HepG2 (cell line): ENCODE measurements around the gene DPAGT1. TPM values are rescaled to one million over a fixed set of nuclear protein-coding genes. Genes with fewer than 3 reads are reported as not detected.

Experiments used
- AGO2 ChIP-seq: fragments of 200-400 bp; formaldehyde crosslinking; optimal IDR thresholded peaks from 2 replicates; pipeline ENCODE3; 2017; ENCODE audit warnings: mild to moderate bottlenecking, low read depth, low read length, moderate library complexity
- ARNT2 ChIP-seq: sonication (generic); formaldehyde crosslinking; IDR thresholded peaks from 2 replicates; pipeline ENCODE4 v1.8.0; 2022; ENCODE audit warnings: mild to moderate bottlenecking, low read depth, missing genetic modification reagents, moderate library complexity
- ASH2L ChIP-seq: fragments of 300-600, 200-600 bp; sonication (generic); IDR thresholded peaks from 2 replicates; pipeline ENCODE4 v1.7.0; 2017; ENCODE audit warnings: low read depth, mild to moderate bottlenecking, moderate library complexity, mixed read lengths, low read length; ENCODE audit not compliant: insufficient read length
- DNMT3B ChIP-seq: conservative IDR thresholded peaks from 2 replicates; pipeline ENCODE4 v1.6.1; 2016; ENCODE audit warnings: missing biosample characterization, control low read depth
- EEA1 ChIP-seq: sonication (generic); formaldehyde crosslinking; IDR thresholded peaks from 2 replicates; pipeline ENCODE4 v1.5.1; 2020; ENCODE audit warnings: mild to moderate bottlenecking, missing genetic modification reagents, borderline replicate concordance
- GPN1 ChIP-seq: sonication (generic); formaldehyde crosslinking; IDR thresholded peaks from 2 replicates; pipeline ENCODE4 v1.5.1; 2020; ENCODE audit warnings: missing genetic modification reagents, borderline replicate concordance
- HDAC2 ChIP-seq: sonication (generic); formaldehyde crosslinking; IDR thresholded peaks from 2 replicates; pipeline ENCODE4 v1.4.0; 2020; ENCODE audit warnings: missing genetic modification reagents
- HMG20B ChIP-seq: conservative IDR thresholded peaks from 2 replicates; pipeline ENCODE4 v1.6.1; 2016; ENCODE audit warnings: missing genetic modification reagents, missing compliant biosample characterization
- HNF4G ChIP-seq, 2 experiments: sonication (generic) in 1 of 2; formaldehyde crosslinking in 1 of 2; IDR thresholded peaks; 2 replicates each; pipeline versions ENCODE4 v1.4.0 to v1.6.1; 2011 to 2020; ENCODE audit warnings: borderline replicate concordance in 2 of 2, low read depth in 2 of 2, mild to moderate bottlenecking in 2 of 2, low read length in 1 of 2, missing genetic modification reagents in 1 of 2, moderate library complexity in 1 of 2
- KLF11 ChIP-seq: IDR thresholded peaks from 2 replicates; pipeline ENCODE4 v1.6.1; 2016; ENCODE audit warnings: missing compliant biosample characterization
- MEF2D ChIP-seq: sonication (generic); formaldehyde crosslinking; IDR thresholded peaks from 2 replicates; pipeline ENCODE4 v1.5.1; 2020; ENCODE audit warnings: mild to moderate bottlenecking, missing genetic modification reagents
- MTF2 ChIP-seq: sonication (generic); formaldehyde crosslinking; IDR thresholded peaks from 2 replicates; pipeline ENCODE4 v1.5.0; 2020; ENCODE audit warnings: missing genetic modification reagents, borderline replicate concordance
- NCOR1 ChIP-seq: fragments of 200-600 bp; sonication (generic); IDR thresholded peaks from 2 replicates; pipeline ENCODE4 v1.7.0; 2017; ENCODE audit warnings: antibody characterized with exemption, low read length, borderline replicate concordance
- NFKBIZ ChIP-seq: IDR thresholded peaks from 2 replicates; pipeline ENCODE4 v1.6.1; 2018; ENCODE audit warnings: missing genetic modification reagents, missing compliant biosample characterization
- POLR2AphosphoS5 ChIP-seq: IDR thresholded peaks from 2 replicates; pipeline ENCODE4 v1.6.1; 2012; ENCODE audit warnings: low read depth, low read length
- REPIN1 ChIP-seq: sonication (generic); formaldehyde crosslinking; IDR thresholded peaks from 2 replicates; pipeline ENCODE4 v1.8.0; 2022; ENCODE audit warnings: missing genetic modification reagents, low read depth, mild to moderate bottlenecking, borderline replicate concordance
- RFX1 ChIP-seq: fragments of 450-650 bp; IDR thresholded peaks from 2 replicates; pipeline ENCODE4 v1.6.1; 2017
- SNAPC2 ChIP-seq: sonication (generic); formaldehyde crosslinking; IDR thresholded peaks from 2 replicates; pipeline ENCODE4 v1.8.1; 2022; ENCODE audit warnings: mild to moderate bottlenecking, missing genetic modification reagents
- TCF7 ChIP-seq: sonication (generic); IDR thresholded peaks from 2 replicates; pipeline ENCODE4 v1.6.1; 2016; ENCODE audit warnings: antibody characterized with exemption, low read depth
- ZNF234 ChIP-seq: sonication (generic); formaldehyde crosslinking; conservative IDR thresholded peaks from 2 replicates; pipeline ENCODE4 v1.5.1; 2020; ENCODE audit warnings: mild to moderate bottlenecking, missing genetic modification reagents
- ZNF781 ChIP-seq: sonication (generic); formaldehyde crosslinking; IDR thresholded peaks from 2 replicates; pipeline ENCODE4 v1.5.1; 2020; ENCODE audit warnings: borderline replicate concordance, mild to moderate bottlenecking, missing genetic modification reagents; ENCODE audit errors: not compliant biosample characterization
- ZSCAN25 ChIP-seq: sonication (generic); formaldehyde crosslinking; IDR thresholded peaks from 2 replicates; pipeline ENCODE4 v1.8.0; 2022; ENCODE audit warnings: mild to moderate bottlenecking, missing genetic modification reagents
- ZSCAN31 ChIP-seq: sonication (generic); formaldehyde crosslinking; IDR thresholded peaks from 2 replicates; pipeline ENCODE4 v1.5.0; 2020; ENCODE audit warnings: low read depth, mild to moderate bottlenecking, missing genetic modification reagents
- polyA plus RNA-seq, 8 experiments: library from polyadenylated mRNA; depleted of rRNA in 3 of 8; stranded (reverse) in 7 of 8; unstranded in 1 of 8; fragments of >200 nt; fragmentation: Illumina TruSeq in 4 of 8; extraction: Trizol in 4 of 8; gene quantifications; 2 replicates each; pipeline versions ENCODE4 v1.2.1 to v1.2.3, GENCODE V29; 2011 to 2016; ENCODE audit warnings: low read depth in 4 of 8, missing spikeins in 1 of 8, mixed read lengths in 1 of 8; ENCODE audit not compliant: insufficient read depth in 1 of 8
- total RNA-seq, 5 experiments: library from RNA; depleted of rRNA; stranded (reverse); fragments of >200 nt; fragmentation: Illumina TruSeq; extraction: Trizol; gene quantifications; 2 replicates each; pipeline ENCODE4 v1.2.3, GENCODE V29; 2016; ENCODE audit warnings: low read depth in 1 of 5
- TF ChIP-seq, protein P1 (sequence below): sonication (generic); formaldehyde crosslinking; conservative IDR thresholded peaks from 2 replicates; pipeline ENCODE4 v1.8.1; 2023; ENCODE audit warnings: missing genetic modification reagents
- TF ChIP-seq, protein P2 (sequence below): IDR thresholded peaks from 2 replicates; pipeline ENCODE4 v1.6.1; 2012; ENCODE audit warnings: low read depth, low read length, improper control_type of control experiment
- TF ChIP-seq, protein P3 (sequence below): sonication (generic); formaldehyde crosslinking; IDR thresholded peaks from 2 replicates; pipeline ENCODE4 v1.4.0; 2020; ENCODE audit warnings: missing genetic modification reagents

Gene DPAGT1
- total and polyA plus RNA-seq, 2 of the 13 experiments (the other 11 are each of a cell fraction or from before 2014, with no cell fraction given): 37.6 to 70.7 TPM

DNA sequence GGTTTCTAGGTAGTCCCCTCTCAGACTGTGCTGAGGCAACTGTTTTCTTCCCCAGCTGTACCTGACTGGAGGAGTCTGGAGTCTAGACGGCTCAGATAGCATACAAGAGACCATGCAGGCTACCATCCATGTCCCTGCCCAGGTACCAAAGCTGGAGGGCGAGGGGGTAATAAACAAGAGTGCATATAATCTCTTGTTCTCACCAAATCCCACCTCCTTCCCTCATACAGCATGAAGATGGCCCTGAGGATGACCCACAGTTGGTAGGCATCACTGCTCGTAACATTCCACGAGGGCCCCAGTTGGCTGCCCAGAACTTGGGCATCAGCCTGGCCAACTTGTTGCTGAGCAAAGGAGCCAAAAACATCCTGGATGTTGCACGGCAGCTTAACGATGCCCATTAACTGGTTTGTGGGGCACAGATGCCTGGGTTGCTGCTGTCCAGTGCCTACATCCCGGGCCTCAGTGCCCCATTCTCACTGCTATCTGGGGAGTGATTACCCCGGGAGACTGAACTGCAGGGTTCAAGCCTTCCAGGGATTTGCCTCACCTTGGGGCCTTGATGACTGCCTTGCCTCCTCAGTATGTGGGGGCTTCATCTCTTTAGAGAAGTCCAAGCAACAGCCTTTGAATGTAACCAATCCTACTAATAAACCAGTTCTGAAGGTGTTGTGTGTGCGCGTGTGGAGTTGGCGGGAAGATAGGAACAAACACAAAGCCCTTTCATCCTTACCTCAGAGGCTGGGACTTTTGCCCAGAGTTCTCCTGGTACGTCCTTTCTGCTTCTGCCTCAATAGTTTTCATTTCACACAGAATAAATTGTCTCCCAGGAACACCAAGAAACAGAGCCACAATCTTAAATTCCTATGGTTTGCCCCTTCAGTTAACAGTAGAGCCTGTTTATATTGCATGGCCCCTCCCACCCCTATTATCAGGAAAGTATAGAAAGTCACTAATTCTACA lies 8.5 kb downstream of the DPAGT1 start (continued):
- TF ChIP-seq, protein P1, sequence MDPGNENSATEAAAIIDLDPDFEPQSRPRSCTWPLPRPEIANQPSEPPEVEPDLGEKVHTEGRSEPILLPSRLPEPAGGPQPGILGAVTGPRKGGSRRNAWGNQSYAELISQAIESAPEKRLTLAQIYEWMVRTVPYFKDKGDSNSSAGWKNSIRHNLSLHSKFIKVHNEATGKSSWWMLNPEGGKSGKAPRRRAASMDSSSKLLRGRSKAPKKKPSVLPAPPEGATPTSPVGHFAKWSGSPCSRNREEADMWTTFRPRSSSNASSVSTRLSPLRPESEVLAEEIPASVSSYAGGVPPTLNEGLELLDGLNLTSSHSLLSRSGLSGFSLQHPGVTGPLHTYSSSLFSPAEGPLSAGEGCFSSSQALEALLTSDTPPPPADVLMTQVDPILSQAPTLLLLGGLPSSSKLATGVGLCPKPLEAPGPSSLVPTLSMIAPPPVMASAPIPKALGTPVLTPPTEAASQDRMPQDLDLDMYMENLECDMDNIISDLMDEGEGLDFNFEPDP (CRISPR knock-in tag): 0 out of 2 replicates have a peak, but pooled peaks have one; percentile 23
- TF ChIP-seq MEF2D (no peak), DNMT3B (CRISPR knock-in tag) (no peak), HMG20B (CRISPR knock-in tag) (no peak), HDAC2 (CRISPR knock-in tag) (no peak), NFKBIZ (CRISPR knock-in tag) (no peak), EEA1 (CRISPR knock-in tag) (no peak), NCOR1 (no peak), AGO2 (peak; percentile 50), ZNF234 (CRISPR knock-in tag) (no peak), ZSCAN31 (CRISPR knock-in tag) (no peak), POLR2AphosphoS5 (peak; percentile 22), KLF11 (0 out of 2 replicates have a peak, but pooled peaks have one; percentile 20), ZSCAN25 (CRISPR knock-in tag) (no peak), RFX1 (no peak), MTF2 (no peak), ASH2L (no peak), TCF7 (peak; percentile 33; the same call in 1 of the 2 replicates), ARNT2 (CRISPR knock-in tag) (peak; percentile 56; the same call in 1 of the 2 replicates), HNF4G (IDR thresholded peaks at IDR 0.05; ENCODE audit: borderline replicate concordance, low read depth, low read length) (no peak), HNF4G (CRISPR knock-in tag; IDR thresholded peaks at IDR 0.05; ENCODE audit: borderline replicate concordance, low read depth) (no peak), ZNF781 (CRISPR knock-in tag) (no peak), GPN1 (CRISPR knock-in tag) (no peak), SNAPC2 (no peak), REPIN1 (CRISPR knock-in tag) (no peak)
- TF ChIP-seq, protein P2, sequence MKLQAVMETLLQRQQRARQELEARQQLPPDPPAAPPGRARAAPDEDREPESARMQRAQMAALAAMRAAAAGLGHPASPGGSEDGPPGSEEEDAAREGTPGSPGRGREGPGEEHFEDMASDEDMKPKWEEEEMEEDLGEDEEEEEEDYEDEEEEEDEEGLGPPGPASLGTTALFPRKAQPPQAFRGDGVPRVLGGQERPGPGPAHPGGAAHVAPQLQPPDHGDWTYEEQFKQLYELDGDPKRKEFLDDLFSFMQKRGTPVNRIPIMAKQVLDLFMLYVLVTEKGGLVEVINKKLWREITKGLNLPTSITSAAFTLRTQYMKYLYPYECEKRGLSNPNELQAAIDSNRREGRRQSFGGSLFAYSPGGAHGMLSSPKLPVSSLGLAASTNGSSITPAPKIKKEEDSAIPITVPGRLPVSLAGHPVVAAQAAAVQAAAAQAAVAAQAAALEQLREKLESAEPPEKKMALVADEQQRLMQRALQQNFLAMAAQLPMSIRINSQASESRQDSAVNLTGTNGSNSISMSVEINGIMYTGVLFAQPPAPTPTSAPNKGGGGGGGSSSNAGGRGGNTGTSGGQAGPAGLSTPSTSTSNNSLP: no peak
- TF ChIP-seq, protein P3, sequence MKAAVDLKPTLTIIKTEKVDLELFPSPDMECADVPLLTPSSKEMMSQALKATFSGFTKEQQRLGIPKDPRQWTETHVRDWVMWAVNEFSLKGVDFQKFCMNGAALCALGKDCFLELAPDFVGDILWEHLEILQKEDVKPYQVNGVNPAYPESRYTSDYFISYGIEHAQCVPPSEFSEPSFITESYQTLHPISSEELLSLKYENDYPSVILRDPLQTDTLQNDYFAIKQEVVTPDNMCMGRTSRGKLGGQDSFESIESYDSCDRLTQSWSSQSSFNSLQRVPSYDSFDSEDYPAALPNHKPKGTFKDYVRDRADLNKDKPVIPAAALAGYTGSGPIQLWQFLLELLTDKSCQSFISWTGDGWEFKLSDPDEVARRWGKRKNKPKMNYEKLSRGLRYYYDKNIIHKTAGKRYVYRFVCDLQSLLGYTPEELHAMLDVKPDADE (CRISPR knock-in tag): no peak
